Measurements from ENCODE around the gene OR9A4. TPM values are rescaled to one million over a fixed set of nuclear protein-coding genes. Genes with fewer than 3 reads are reported as not detected.

OR9A4 gene
- total and polyA plus RNA-seq, 2 experiments from 2014 or later: not detected

DNA sequence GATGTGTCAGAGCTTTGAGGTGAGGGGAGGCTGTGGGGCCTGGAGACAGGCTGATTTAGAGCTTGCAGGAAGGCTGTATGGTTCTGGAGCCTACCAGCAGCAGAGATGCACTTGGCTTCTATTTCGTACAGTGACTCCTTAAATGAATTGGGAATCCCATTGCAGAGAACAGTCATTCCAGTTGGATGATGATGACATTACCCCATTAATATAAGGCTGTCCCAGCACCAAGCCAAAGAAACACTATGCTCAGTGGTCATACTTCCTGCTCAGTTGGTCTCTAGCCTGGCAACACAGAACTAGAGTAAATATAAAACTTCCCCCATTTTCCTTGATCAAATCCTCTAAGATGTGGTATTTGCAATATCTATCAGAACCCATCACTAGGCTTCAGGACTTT is 36.3 kb downstream of the OR9A4 start:
- H3K79me2 ChIP-seq (ENCODE audit: insufficient read depth): no peaks in the 10 kb centered on the region
- no peak overlapping the region for H3K4me3 ChIP-seq
- no peak overlapping the region for H3K9ac ChIP-seq
- H3K9me3 ChIP-seq (ENCODE audit: low read depth): no peaks in the 10 kb centered on the region
- no peaks in the 10 kb centered on the region for H3K27me3 ChIP-seq (replicated peaks; ENCODE audit: insufficient read depth)
- peak; percentile 19 for DNase-seq
- no peaks in the 10 kb centered on the region for H3K36me3 ChIP-seq (ENCODE audit: low read depth)
- peaks cover 5% of the 10 kb centered on the region for H3F3A ChIP-seq (ENCODE audit: insufficient read depth)
- no peak overlapping the region for H3K27ac ChIP-seq
- no peaks in the 10 kb centered on the region for H4K20me1 ChIP-seq (ENCODE audit: insufficient read depth)
- no peak overlapping the region for H3K4me2 ChIP-seq (ENCODE audit: unreplicated experiment)
- 33 to 53% methylated on average over 1 of the region's 1 CpG for WGBS, 2 experiments (ENCODE audit: low coverage in 1 of 2, low lambda C conversion rate in 2 of 2, missing lambda C conversion rate in 2 of 2)
- in situ Hi-C loops (cut with MboI): no loop called here
- no peaks in the 10 kb centered on the region for H3K9me2 ChIP-seq (ENCODE audit: insufficient read depth)
- no peak for TF ChIP-seq EZH2phosphoT487 (IDR thresholded peaks at IDR 0.05; ENCODE audit: insufficient read depth, low read depth)
- no peak for TF ChIP-seq EZH2 (IDR thresholded peaks at IDR 0.05; ENCODE audit: insufficient read depth, poor library complexity, severe bottlenecking)
- no peak overlapping the region for H2AFZ ChIP-seq
- H3K4me1 ChIP-seq (ENCODE audit: insufficient read depth): peaks cover 5% of the 10 kb centered on the region; the same call in 1 of the 2 replicates

DNA sequence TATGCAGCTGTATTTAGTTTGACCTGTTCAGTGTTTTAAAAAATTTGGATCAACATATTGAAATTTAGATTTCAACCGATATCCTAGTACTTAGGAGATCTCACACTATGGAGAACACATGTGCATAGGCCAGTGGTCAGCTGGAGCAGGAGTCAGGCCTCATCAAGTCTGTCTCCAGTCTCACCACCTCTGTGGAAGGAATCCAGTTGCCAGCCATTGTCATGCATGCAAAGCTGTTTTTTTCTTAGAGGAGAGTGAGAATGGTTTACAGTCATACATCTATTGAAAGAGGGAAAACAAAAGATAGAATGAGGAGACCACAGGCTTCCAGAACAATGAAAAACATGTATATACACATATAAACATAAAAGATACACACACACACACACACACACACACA is 38.1 kb downstream of the OR9A4 start:
- Histone ChIP-seq H3K9ac (no peak overlapping the region), H3K4me2 (ENCODE audit: unreplicated experiment) (no peak overlapping the region), H3K27ac (no peak overlapping the region), H3K9me3 (ENCODE audit: low read depth) (no peaks in the 10 kb centered on the region), H3K4me3 (no peak overlapping the region), H3K4me1 (ENCODE audit: insufficient read depth) (peaks cover 5% of the 10 kb centered on the region; the same call in 1 of the 2 replicates), H3F3A (ENCODE audit: insufficient read depth) (peaks cover 5% of the 10 kb centered on the region), H4K20me1 (ENCODE audit: insufficient read depth) (no peaks in the 10 kb centered on the region), H3K9me2 (ENCODE audit: insufficient read depth) (no peaks in the 10 kb centered on the region), H3K27me3 (replicated peaks; ENCODE audit: insufficient read depth) (no peaks in the 10 kb centered on the region), H3K36me3 (ENCODE audit: low read depth) (no peaks in the 10 kb centered on the region), H2AFZ (no peak overlapping the region), H3K79me2 (ENCODE audit: insufficient read depth) (no peaks in the 10 kb centered on the region)
- in situ Hi-C loops (cut with MboI): no loop called here
- TF ChIP-seq EZH2 (IDR thresholded peaks at IDR 0.05; ENCODE audit: insufficient read depth, poor library complexity, severe bottlenecking) (no peak), EZH2phosphoT487 (IDR thresholded peaks at IDR 0.05; ENCODE audit: insufficient read depth, low read depth) (no peak)
- WGBS, 2 experiments (ENCODE audit: low coverage in 1 of 2, low lambda C conversion rate in 2 of 2, missing lambda C conversion rate in 2 of 2): 39 to 76% methylated on average over 1 of the region's 1 CpG
- DNase-seq: no peak

DNA sequence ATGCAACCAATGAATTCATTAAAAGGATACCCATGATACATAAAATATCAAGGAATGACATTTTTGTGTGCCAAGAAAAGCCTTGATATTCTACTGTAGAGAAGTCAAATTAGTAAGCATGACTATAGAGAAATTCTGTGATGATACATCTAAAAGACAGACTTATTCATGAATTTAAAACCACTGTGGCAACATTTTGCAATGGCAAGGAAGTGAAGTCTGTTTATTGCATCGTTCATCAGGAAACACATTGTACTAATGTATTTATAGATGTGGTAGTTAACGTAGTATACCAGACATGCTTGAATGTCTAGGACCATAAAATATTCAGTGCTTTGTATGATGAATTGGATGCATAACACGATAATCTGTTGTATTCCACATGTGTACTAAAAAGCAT is 39.9 kb downstream of the OR9A4 start:
- DNase-seq: peak; percentile 65
- Histone ChIP-seq H3K79me2 (ENCODE audit: insufficient read depth) (no peaks in the 10 kb centered on the region), H3K36me3 (ENCODE audit: low read depth) (no peaks in the 10 kb centered on the region), H2AFZ (no peak overlapping the region), H3K27me3 (replicated peaks; ENCODE audit: insufficient read depth) (no peaks in the 10 kb centered on the region), H3K27ac (peak overlapping the region; percentile 53), H3K4me1 (ENCODE audit: insufficient read depth) (peaks cover 5% of the 10 kb centered on the region; the same call in 1 of the 2 replicates), H3K4me3 (0 out of 2 replicates have a peak overlapping the region, but pooled peaks have one; percentile 20), H3F3A (ENCODE audit: insufficient read depth) (peaks cover 5% of the 10 kb centered on the region), H3K9me2 (ENCODE audit: insufficient read depth) (no peaks in the 10 kb centered on the region), H3K9me3 (ENCODE audit: low read depth) (no peaks in the 10 kb centered on the region), H3K4me2 (ENCODE audit: unreplicated experiment) (peak overlapping the region; percentile 34), H3K9ac (no peak overlapping the region), H4K20me1 (ENCODE audit: insufficient read depth) (no peaks in the 10 kb centered on the region)
- TF ChIP-seq EZH2phosphoT487 (IDR thresholded peaks at IDR 0.05; ENCODE audit: insufficient read depth, low read depth) (no peak), EZH2 (IDR thresholded peaks at IDR 0.05; ENCODE audit: insufficient read depth, poor library complexity, severe bottlenecking) (no peak)
- 2 to 3% methylated on average over 3 of the region's 3 CpGs for WGBS, 2 experiments (ENCODE audit: low coverage in 1 of 2, low lambda C conversion rate in 2 of 2, missing lambda C conversion rate in 2 of 2)
- in situ Hi-C loops (cut with MboI): no loop called here

DNA sequence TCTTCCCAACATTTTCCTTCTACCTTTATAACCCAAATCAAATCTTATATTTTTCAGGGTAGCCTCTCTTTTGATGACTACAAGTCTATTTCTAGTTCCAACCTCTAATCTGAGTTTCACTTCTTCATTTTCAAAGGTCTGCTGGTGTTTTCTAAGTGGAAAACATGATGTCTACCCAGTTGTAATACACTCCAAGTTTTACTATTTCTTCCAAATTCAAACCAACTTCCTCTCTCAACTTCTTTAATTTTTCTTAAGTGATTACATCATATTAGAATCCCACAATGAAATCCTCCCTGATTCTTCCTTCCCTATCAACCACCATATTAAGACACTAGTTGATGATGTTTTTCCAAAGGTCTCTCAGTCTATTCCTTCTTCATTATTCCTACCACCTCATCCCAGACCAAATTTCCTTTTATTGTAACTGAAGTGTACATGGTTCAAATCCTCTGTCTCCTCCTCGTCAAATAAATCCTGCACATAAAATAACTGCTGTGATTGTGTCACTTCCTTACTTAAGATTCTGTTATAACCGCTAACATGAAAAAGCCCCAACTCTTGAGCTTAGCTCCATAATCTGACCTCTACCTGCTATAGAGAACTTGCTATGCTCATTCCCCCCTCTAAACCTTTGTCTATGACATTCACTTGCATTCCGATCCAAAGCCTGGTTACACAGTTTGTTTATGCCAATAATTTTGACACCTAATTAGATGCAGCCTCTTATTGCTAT is 44.7 kb downstream of the OR9A4 start:
- H3K4me3 ChIP-seq: no peak overlapping the region
- in situ Hi-C loops (cut with MboI): no loop called here
- WGBS, 2 experiments (ENCODE audit: low coverage in 1 of 2, low lambda C conversion rate in 2 of 2, missing lambda C conversion rate in 2 of 2): 47 to 53% methylated on average over 3 of the region's 3 CpGs
- H2AFZ ChIP-seq: no peak overlapping the region
- no peaks in the 10 kb centered on the region for H3K27me3 ChIP-seq (replicated peaks; ENCODE audit: insufficient read depth)
- no peak overlapping the region for H3K4me2 ChIP-seq (ENCODE audit: unreplicated experiment)
- DNase-seq: no peak
- no peak for TF ChIP-seq EZH2phosphoT487 (IDR thresholded peaks at IDR 0.05; ENCODE audit: insufficient read depth, low read depth)
- no peak for TF ChIP-seq EZH2 (IDR thresholded peaks at IDR 0.05; ENCODE audit: insufficient read depth, poor library complexity, severe bottlenecking)
- no peak overlapping the region for H3K27ac ChIP-seq
- no peak overlapping the region for H3K9ac ChIP-seq
- H3K79me2 ChIP-seq (ENCODE audit: insufficient read depth): no peaks in the 10 kb centered on the region
- no peaks in the 10 kb centered on the region for H3K9me3 ChIP-seq (ENCODE audit: low read depth)
- H4K20me1 ChIP-seq (ENCODE audit: insufficient read depth): no peaks in the 10 kb centered on the region
- no peaks in the 10 kb centered on the region for H3K36me3 ChIP-seq (ENCODE audit: low read depth)
- H3K4me1 ChIP-seq (ENCODE audit: insufficient read depth): peaks cover under 1% of the 10 kb centered on the region; the same call in 1 of the 2 replicates
- H3F3A ChIP-seq (ENCODE audit: insufficient read depth): peaks cover 1% of the 10 kb centered on the region
- H3K9me2 ChIP-seq (ENCODE audit: insufficient read depth): no peaks in the 10 kb centered on the region

Other genes with a start within 250 kb of the OR9A4 start
- 3.0 and 7.8 TPM in 2 replicates for gene DENND11, start 214.2 kb upstream of the OR9A4 start, total RNA-seq (2014; rRNA removed; shearing (Covaris generic))
- 0.43 and 0.49 TPM in 2 replicates for gene DENND11, start 214.2 kb upstream of the OR9A4 start, polyA plus RNA-seq (2016; fragmentation: Nextera tagmentation; extraction: Ambion mirVana)
- not detected in 2 replicates for gene WEE2, start 208.0 kb upstream of the OR9A4 start, total RNA-seq (2014; rRNA removed; shearing (Covaris generic))
- not detected in 2 replicates for gene WEE2, start 208.0 kb upstream of the OR9A4 start, polyA plus RNA-seq (2016; fragmentation: Nextera tagmentation; extraction: Ambion mirVana)
- gene SSBP1, start 178.0 kb upstream of the OR9A4 start, total RNA-seq (2014; rRNA removed; shearing (Covaris generic)): 76.8 and 113 TPM in 2 replicates
- gene SSBP1, start 178.0 kb upstream of the OR9A4 start, polyA plus RNA-seq (2016; fragmentation: Nextera tagmentation; extraction: Ambion mirVana): 267 and 278 TPM in 2 replicates
- not detected in 2 replicates for gene TAS2R3, start 152.3 kb upstream of the OR9A4 start, total RNA-seq (2014; rRNA removed; shearing (Covaris generic))
- gene TAS2R3, start 152.3 kb upstream of the OR9A4 start, polyA plus RNA-seq (2016; fragmentation: Nextera tagmentation; extraction: Ambion mirVana): not detected in 2 replicates
- 0.32 and 0.51 TPM in 2 replicates for gene TAS2R4, start 139.7 kb upstream of the OR9A4 start, total RNA-seq (2014; rRNA removed; shearing (Covaris generic))
- 0.13 TPM in 1 of 2 replicates, not detected in the other for gene TAS2R4, start 139.7 kb upstream of the OR9A4 start, polyA plus RNA-seq (2016; fragmentation: Nextera tagmentation; extraction: Ambion mirVana)
- not detected in 2 replicates for gene TAS2R5, start 126.2 kb upstream of the OR9A4 start, total RNA-seq (2014; rRNA removed; shearing (Covaris generic))
- gene TAS2R5, start 126.2 kb upstream of the OR9A4 start, polyA plus RNA-seq (2016; fragmentation: Nextera tagmentation; extraction: Ambion mirVana): 0.16 and 0.22 TPM in 2 replicates
- gene PRSS37, start 74.9 kb upstream of the OR9A4 start, total RNA-seq (2014; rRNA removed; shearing (Covaris generic)): not detected in 2 replicates
- gene PRSS37, start 74.9 kb upstream of the OR9A4 start, polyA plus RNA-seq (2016; fragmentation: Nextera tagmentation; extraction: Ambion mirVana): not detected in 2 replicates
- gene CLEC5A, start 30.6 kb downstream of the OR9A4 start, total RNA-seq (2014; rRNA removed; shearing (Covaris generic)): not detected in 2 replicates
- gene CLEC5A, start 30.6 kb downstream of the OR9A4 start, polyA plus RNA-seq (2016; fragmentation: Nextera tagmentation; extraction: Ambion mirVana): not detected in 2 replicates
- not detected in 2 replicates for gene TAS2R38, start 57.4 kb downstream of the OR9A4 start, total RNA-seq (2014; rRNA removed; shearing (Covaris generic))
- not detected in 2 replicates for gene TAS2R38, start 57.4 kb downstream of the OR9A4 start, polyA plus RNA-seq (2016; fragmentation: Nextera tagmentation; extraction: Ambion mirVana)
- gene MGAM, start 79.5 kb downstream of the OR9A4 start, total RNA-seq (2014; rRNA removed; shearing (Covaris generic)): 1.3 and 2.5 TPM in 2 replicates
- gene MGAM, start 79.5 kb downstream of the OR9A4 start, polyA plus RNA-seq (2016; fragmentation: Nextera tagmentation; extraction: Ambion mirVana): 0.70 and 0.76 TPM in 2 replicates
- not detected in 2 replicates for gene MGAM2, start 195.3 kb downstream of the OR9A4 start, total RNA-seq (2014; rRNA removed; shearing (Covaris generic))
- gene MGAM2, start 195.3 kb downstream of the OR9A4 start, polyA plus RNA-seq (2016; fragmentation: Nextera tagmentation; extraction: Ambion mirVana): not detected in 2 replicates

Measured in GM23248 (cell line).